OCI-LY7 (cell line): Measurements from ENCODE around the gene ICAM1.

Source experiments
- CTCF ChIP-seq: fragments of 200-600 bp; sonication (generic); conservative IDR thresholded peaks from 2 replicates; pipeline ENCODE4 v1.5.1; 2014; ENCODE audit warnings: mild to moderate bottlenecking, antibody characterized with exemption, low read length, moderate library complexity, mixed read lengths
- EZH2phosphoT487 ChIP-seq: fragments of 200-600 bp; sonication (generic); IDR thresholded peaks from 2 replicates; pipeline ENCODE4 v1.6.1; 2018; ENCODE audit warnings: low read depth, borderline replicate concordance, mild to moderate bottlenecking, mixed run types, antibody characterized with exemption, low read length, moderate library complexity, mixed read lengths

- TF ChIP-seq CTCF (no peak), EZH2phosphoT487 (peak; percentile 76; the same call in 1 of the 2 replicates)
Observed at GRCh38 chr19:10291554-10292205, 20.8 kb downstream of the ICAM1 start.
